ENCODE measurements around the gene JUND.

GRCh38 chr19:18262917-18263316 lies 18.5 kb downstream of the JUND start:
- TF ChIP-seq CTCF (IDR thresholded peaks at IDR 0.05 in 2 of 3, conservative IDR thresholded peaks at IDR 0.05 in 1 of 3; ENCODE audit: borderline replicate concordance in 1 of 3, insufficient read depth in 1 of 3, low read depth in 2 of 3, low read length in 2 of 3) (no peak), POLR2A (IDR thresholded peaks at IDR 0.05; ENCODE audit: borderline replicate concordance, extremely low read depth, insufficient read depth, insufficient read length) (no peak), CEBPB (IDR thresholded peaks at IDR 0.05; ENCODE audit: low read depth) (no peak), EZH2phosphoT487 (IDR thresholded peaks at IDR 0.05; ENCODE audit: borderline replicate concordance) (no peak)

Measured in HCT116 (cell line).